ENCODE measurements around the gene NOP9.

NOP9 gene

GRCh38 chr14:24309538-24310264 is 10.1 kb downstream of the NOP9 start, which contains the start of gene LTB4R2:
LTB4R2 (plus strand) TSS chr14:24310140; CDS start chr14:24310665, 525 bp downstream.
- no peaks in the 10 kb centered on the region for H3K27me3 ChIP-seq (ENCODE audit: control insufficient read depth, insufficient read depth, low read length, poor library complexity, severe bottlenecking)
- H3K36me3 ChIP-seq (ENCODE audit: control insufficient read depth, insufficient read depth, low read length): peaks cover 15% of the 10 kb centered on the region
- H3K4me1 ChIP-seq (ENCODE audit: control insufficient read depth, insufficient read depth, low read length): no peaks in the 10 kb centered on the region
- 95 to 96% methylated on average over 5 of the region's 5 CpGs for WGBS, 2 experiments
- no peak within 1 kb of the TSS for H3K27ac ChIP-seq (ENCODE audit: insufficient read depth, low read depth, low read length, poor library complexity, severe bottlenecking)
- H3K9me3 ChIP-seq (ENCODE audit: control insufficient read depth, low read length): no peaks in the 10 kb centered on the region
- no peak within 1 kb of the TSS for H3K4me3 ChIP-seq (ENCODE audit: insufficient read depth, low read depth, low read length)

- 93 to 95% methylated on average over 5 of the region's 5 CpGs for WGBS, 2 experiments
- no peak overlapping the region for H3K27ac ChIP-seq (ENCODE audit: insufficient read depth, low read depth, low read length, poor library complexity, severe bottlenecking)
- H3K4me1 ChIP-seq (ENCODE audit: control insufficient read depth, insufficient read depth, low read length): no peaks in the 10 kb centered on the region
- H3K4me3 ChIP-seq (ENCODE audit: insufficient read depth, low read depth, low read length): no peak overlapping the region
- no peaks in the 10 kb centered on the region for H3K9me3 ChIP-seq (ENCODE audit: control insufficient read depth, low read length)
- peaks cover 12% of the 10 kb centered on the region for H3K36me3 ChIP-seq (ENCODE audit: control insufficient read depth, insufficient read depth, low read length)
- no peaks in the 10 kb centered on the region for H3K27me3 ChIP-seq (ENCODE audit: control insufficient read depth, insufficient read depth, low read length, poor library complexity, severe bottlenecking)
Observed at GRCh38 chr14:24310265-24310645, 10.6 kb downstream of the NOP9 start.

GRCh38 chr14:24310646-24311604 is 11.3 kb downstream of the NOP9 start, which contains the start of gene LTB4R:
LTB4R (plus strand) TSS chr14:24311502; CDS start chr14:24315652, 4,150 bp downstream.
- no peaks in the 10 kb centered on the region for H3K9me3 ChIP-seq (ENCODE audit: control insufficient read depth, low read length)
- no peaks in the 10 kb centered on the region for H3K4me1 ChIP-seq (ENCODE audit: control insufficient read depth, insufficient read depth, low read length)
- no peaks in the 10 kb centered on the region for H3K27me3 ChIP-seq (ENCODE audit: control insufficient read depth, insufficient read depth, low read length, poor library complexity, severe bottlenecking)
- H3K4me3 ChIP-seq (ENCODE audit: insufficient read depth, low read depth, low read length): no peak within 1 kb of the TSS
- peaks cover 5% of the 10 kb centered on the region for H3K36me3 ChIP-seq (ENCODE audit: control insufficient read depth, insufficient read depth, low read length)
- 96% methylated on average over 99 of the region's 99 CpGs for WGBS, 2 experiments
- no peak within 1 kb of the TSS for H3K27ac ChIP-seq (ENCODE audit: insufficient read depth, low read depth, low read length, poor library complexity, severe bottlenecking)

- H3K9me3 ChIP-seq (ENCODE audit: control insufficient read depth, low read length): no peaks in the 10 kb centered on the region
- no peaks in the 10 kb centered on the region for H3K27me3 ChIP-seq (ENCODE audit: control insufficient read depth, insufficient read depth, low read length, poor library complexity, severe bottlenecking)
- 93 to 96% methylated on average over 1 of the region's 1 CpG for WGBS, 2 experiments
- H3K27ac ChIP-seq (ENCODE audit: insufficient read depth, low read depth, low read length, poor library complexity, severe bottlenecking): no peak overlapping the region
- H3K4me1 ChIP-seq (ENCODE audit: control insufficient read depth, insufficient read depth, low read length): no peaks in the 10 kb centered on the region
- H3K36me3 ChIP-seq (ENCODE audit: control insufficient read depth, insufficient read depth, low read length): no peaks in the 10 kb centered on the region
- no peak overlapping the region for H3K4me3 ChIP-seq (ENCODE audit: insufficient read depth, low read depth, low read length)
Observed at GRCh38 chr14:24311837-24312615, 12.4 kb downstream of the NOP9 start.

GRCh38 chr14:24312736-24313507 is 13.3 kb downstream of the NOP9 start:
- WGBS, 2 experiments: 91 to 93% methylated on average over 9 of the region's 9 CpGs
- no peak overlapping the region for H3K27ac ChIP-seq (ENCODE audit: insufficient read depth, low read depth, low read length, poor library complexity, severe bottlenecking)
- no peak overlapping the region for H3K4me3 ChIP-seq (ENCODE audit: insufficient read depth, low read depth, low read length)
- H3K4me1 ChIP-seq (ENCODE audit: control insufficient read depth, insufficient read depth, low read length): no peaks in the 10 kb centered on the region
- no peaks in the 10 kb centered on the region for H3K27me3 ChIP-seq (ENCODE audit: control insufficient read depth, insufficient read depth, low read length, poor library complexity, severe bottlenecking)
- H3K9me3 ChIP-seq (ENCODE audit: control insufficient read depth, low read length): no peaks in the 10 kb centered on the region
- H3K36me3 ChIP-seq (ENCODE audit: control insufficient read depth, insufficient read depth, low read length): no peaks in the 10 kb centered on the region

- H3K27ac ChIP-seq (ENCODE audit: insufficient read depth, low read depth, low read length, poor library complexity, severe bottlenecking): no peak overlapping the region
Observed at GRCh38 chr14:24313913-24314312, 14.3 kb downstream of the NOP9 start.

GRCh38 chr14:24314377-24315193 is 14.9 kb downstream of the NOP9 start:
- Histone ChIP-seq H3K27ac (ENCODE audit: insufficient read depth, low read depth, low read length, poor library complexity, severe bottlenecking) (no peak overlapping the region), H3K27me3 (ENCODE audit: control insufficient read depth, insufficient read depth, low read length, poor library complexity, severe bottlenecking) (peaks cover 10% of the 10 kb centered on the region), H3K4me1 (ENCODE audit: control insufficient read depth, insufficient read depth, low read length) (no peaks in the 10 kb centered on the region), H3K36me3 (ENCODE audit: control insufficient read depth, insufficient read depth, low read length) (no peaks in the 10 kb centered on the region), H3K4me3 (ENCODE audit: insufficient read depth, low read depth, low read length) (no peak overlapping the region), H3K9me3 (ENCODE audit: control insufficient read depth, low read length) (no peaks in the 10 kb centered on the region)
- 90 to 93% methylated on average over 5 of the region's 5 CpGs for WGBS, 2 experiments

More at GRCh38 chr14:24313913-24314312, 14.3 kb downstream of the NOP9 start:
- H3K4me1 ChIP-seq (ENCODE audit: control insufficient read depth, insufficient read depth, low read length): no peaks in the 10 kb centered on the region
- H3K9me3 ChIP-seq (ENCODE audit: control insufficient read depth, low read length): no peaks in the 10 kb centered on the region
- peaks cover 5% of the 10 kb centered on the region for H3K27me3 ChIP-seq (ENCODE audit: control insufficient read depth, insufficient read depth, low read length, poor library complexity, severe bottlenecking)
- no peak overlapping the region for H3K4me3 ChIP-seq (ENCODE audit: insufficient read depth, low read depth, low read length)
- no peaks in the 10 kb centered on the region for H3K36me3 ChIP-seq (ENCODE audit: control insufficient read depth, insufficient read depth, low read length)
- 90 to 93% methylated on average over 2 of the region's 2 CpGs for WGBS, 2 experiments

- H3K36me3 ChIP-seq (ENCODE audit: control insufficient read depth, insufficient read depth, low read length): no peaks in the 10 kb centered on the region
- H3K27ac ChIP-seq (ENCODE audit: insufficient read depth, low read depth, low read length, poor library complexity, severe bottlenecking): no peak overlapping the region
- H3K27me3 ChIP-seq (ENCODE audit: control insufficient read depth, insufficient read depth, low read length, poor library complexity, severe bottlenecking): peaks cover 11% of the 10 kb centered on the region
- no peak overlapping the region for H3K4me3 ChIP-seq (ENCODE audit: insufficient read depth, low read depth, low read length)
- no peaks in the 10 kb centered on the region for H3K9me3 ChIP-seq (ENCODE audit: control insufficient read depth, low read length)
- 90 to 92% methylated on average over 10 of the region's 10 CpGs for WGBS, 2 experiments
- no peaks in the 10 kb centered on the region for H3K4me1 ChIP-seq (ENCODE audit: control insufficient read depth, insufficient read depth, low read length)
Observed at GRCh38 chr14:24315243-24315806, 15.7 kb downstream of the NOP9 start.
